ENCODE measurements around the gene LIMCH1. TPM values are rescaled to one million over a fixed set of nuclear protein-coding genes. Genes with fewer than 3 reads are reported as not detected.
"Not testable (repeated sequence)": the region's sequence is repeated elsewhere in the genome, so short reads cannot be mapped to it uniquely, and the experiment has no call there.

Gene LIMCH1
- total RNA-seq, 1 donor: 9.0 TPM

GRCh38 chr4:41639291-41639690 is 101.3 kb downstream of the LIMCH1 start:
- H3K79me2 ChIP-seq (ENCODE audit: insufficient read depth, low read length): no peaks in the 10 kb centered on the region
- no peaks in the 10 kb centered on the region for H4K20me1 ChIP-seq (ENCODE audit: insufficient read depth, low read length)
- H3K4me2 ChIP-seq (ENCODE audit: insufficient read depth, low read length): no peak overlapping the region
- H3K4me3 ChIP-seq (ENCODE audit: insufficient read depth, low read length): no peak overlapping the region
- H3K27me3 ChIP-seq (ENCODE audit: insufficient read depth, low read length): no peaks in the 10 kb centered on the region
- H3K36me3 ChIP-seq (ENCODE audit: insufficient read depth, low read length): no peaks in the 10 kb centered on the region
- H2AFZ ChIP-seq (ENCODE audit: low read length): no peak overlapping the region
- H3K4me1 ChIP-seq (ENCODE audit: insufficient read depth, low read length): no peaks in the 10 kb centered on the region
- H3K9me3 ChIP-seq (ENCODE audit: low read depth, low read length): no peaks in the 10 kb centered on the region
- no peak overlapping the region for H3K27ac ChIP-seq (ENCODE audit: low read depth, low read length)
- TF ChIP-seq CTCF (IDR thresholded peaks at IDR 0.05; ENCODE audit: extremely low read depth, low read depth, low read length): no peak
- no peak for DNase-seq (ENCODE audit: insufficient read length, low spot score, missing footprints)

- Histone ChIP-seq H3K4me1 (ENCODE audit: insufficient read depth, low read length) (no peaks in the 10 kb centered on the region), H3K4me3 (ENCODE audit: insufficient read depth, low read length) (no peak overlapping the region), H4K20me1 (ENCODE audit: insufficient read depth, low read length) (no peaks in the 10 kb centered on the region), H2AFZ (ENCODE audit: low read length) (no peak overlapping the region), H3K36me3 (ENCODE audit: insufficient read depth, low read length) (no peaks in the 10 kb centered on the region), H3K9me3 (ENCODE audit: low read depth, low read length) (no peaks in the 10 kb centered on the region), H3K4me2 (ENCODE audit: insufficient read depth, low read length) (no peak overlapping the region), H3K27me3 (ENCODE audit: insufficient read depth, low read length) (no peaks in the 10 kb centered on the region), H3K79me2 (ENCODE audit: insufficient read depth, low read length) (no peaks in the 10 kb centered on the region), H3K27ac (ENCODE audit: low read depth, low read length) (no peak overlapping the region)
- no peak for DNase-seq (ENCODE audit: insufficient read length, low spot score, missing footprints)
- no peak for TF ChIP-seq CTCF (IDR thresholded peaks at IDR 0.05; ENCODE audit: extremely low read depth, low read depth, low read length)
Measured at GRCh38 chr4:41640906-41641305, 102.9 kb downstream of the LIMCH1 start.

GRCh38 chr4:41642746-41643145 is 104.8 kb downstream of the LIMCH1 start:
- not testable (repeated sequence) for DNase-seq (ENCODE audit: insufficient read length, low spot score, missing footprints); H4K20me1 ChIP-seq (ENCODE audit: insufficient read depth, low read length); H2AFZ ChIP-seq (ENCODE audit: low read length); H3K27ac ChIP-seq (ENCODE audit: low read depth, low read length); H3K4me3 ChIP-seq (ENCODE audit: insufficient read depth, low read length); H3K4me1 ChIP-seq (ENCODE audit: insufficient read depth, low read length); H3K36me3 ChIP-seq (ENCODE audit: insufficient read depth, low read length); H3K9me3 ChIP-seq (ENCODE audit: low read depth, low read length); H3K79me2 ChIP-seq (ENCODE audit: insufficient read depth, low read length); H3K4me2 ChIP-seq (ENCODE audit: insufficient read depth, low read length); H3K27me3 ChIP-seq (ENCODE audit: insufficient read depth, low read length)

- no peak overlapping the region for H3K4me2 ChIP-seq (ENCODE audit: insufficient read depth, low read length)
- DNase-seq (ENCODE audit: insufficient read length, low spot score, missing footprints): no peak
- no peak overlapping the region for H3K27ac ChIP-seq (ENCODE audit: low read depth, low read length)
- no peaks in the 10 kb centered on the region for H3K4me1 ChIP-seq (ENCODE audit: insufficient read depth, low read length)
- H3K79me2 ChIP-seq (ENCODE audit: insufficient read depth, low read length): no peaks in the 10 kb centered on the region
- no peaks in the 10 kb centered on the region for H3K27me3 ChIP-seq (ENCODE audit: insufficient read depth, low read length)
- no peaks in the 10 kb centered on the region for H3K36me3 ChIP-seq (ENCODE audit: insufficient read depth, low read length)
- TF ChIP-seq CTCF (IDR thresholded peaks at IDR 0.05; ENCODE audit: extremely low read depth, low read depth, low read length): no peak
- no peaks in the 10 kb centered on the region for H3K9me3 ChIP-seq (ENCODE audit: low read depth, low read length)
- H2AFZ ChIP-seq (ENCODE audit: low read length): no peak overlapping the region
- no peaks in the 10 kb centered on the region for H4K20me1 ChIP-seq (ENCODE audit: insufficient read depth, low read length)
- no peak overlapping the region for H3K4me3 ChIP-seq (ENCODE audit: insufficient read depth, low read length)
Measured at GRCh38 chr4:41643331-41643730, 105.4 kb downstream of the LIMCH1 start.

All from osteoblast (primary cell).